Ovary (tissue), 9 donors: ENCODE data around the gene DNAJC7. TPM values are rescaled to one million over a fixed set of nuclear protein-coding genes. Genes with fewer than 3 reads are reported as not detected.

Experiments used
- DNase-seq, 5 donors: peaks; one replicate each; pipeline ENCODE4 v3.0.0-alpha.2; 2019 to 2020
- H3K27ac ChIP-seq, 2 donors: fragments of 200-600 bp; one replicate each; pipeline versions ENCODE4 v1.5.1 to v1.8.0; 2019 to 2022
- H3K27me3 ChIP-seq: fragments of 200-600 bp; one replicate; pipeline ENCODE4 v1.8.0; 2022
- H3K36me3 ChIP-seq: fragments of 200-600 bp; sonication (generic); one replicate; pipeline ENCODE4 v1.5.1; 2019
- H3K4me1 ChIP-seq: one replicate; pipeline ENCODE4 v1.8.1; 2013; ENCODE audit warnings: mild to moderate bottlenecking, moderate library complexity; ENCODE audit not compliant: insufficient read depth
- H3K4me3 ChIP-seq: fragments of 200-600 bp; sonication (generic); one replicate; pipeline ENCODE4 v1.5.1; 2017
- H3K9me3 ChIP-seq, 2 donors: fragments of 200-600 bp in 1 of 2; sonication (generic) in 1 of 2; one replicate each; pipeline versions ENCODE4 v1.5.1 to v1.8.1; 2013 to 2019; ENCODE audit warnings: mild to moderate bottlenecking in 1 of 2, moderate library complexity in 1 of 2
- EP300 ChIP-seq: sonication (generic); formaldehyde crosslinking; IDR thresholded peaks from one replicate; pipeline ENCODE4 v1.6.1; 2017; ENCODE audit warnings: antibody characterized with exemption
- POLR2A ChIP-seq: fragments of 450-650 bp; IDR thresholded peaks from one replicate; pipeline ENCODE4 v1.6.1; 2017; ENCODE audit warnings: antibody characterized with exemption, mild to moderate bottlenecking, moderate library complexity
- WGBS, 3 donors: extraction: QIAGEN DNeasy Blood & Tissue Kit in 1 of 3; methylation state at CpG; one replicate each; pipeline versions ENCODE4 v1.1.5 to v1.1.7; 2013 to 2017; 5-methylcytosine and 5-hydroxymethylcytosine counted together
- intact Hi-C, 4 donors: fragments of 100-400 bp; cut with DNase I; formaldehyde crosslinking; loops; one replicate each; pipeline versions ENCODE4 v1.11.0 to v1.15.1; 2022 to 2023
- polyA plus RNA-seq, 2 donors: library from polyadenylated mRNA; stranded (reverse); fragments of 200-250 nt in 1 of 2; fragments of 350-450 nt in 1 of 2; fragmentation: Illumina TruSeq in 1 of 2; extraction: RNeasy Lipid Tissue Mini Kit (QIAGEN cat#74804) in 1 of 2; gene quantifications; one replicate each; pipeline ENCODE4 v1.2.3, GENCODE V29; 2013 to 2014
- total RNA-seq, 7 donors: library from RNA; depleted of rRNA in 2 of 7; stranded (reverse); fragments of >200 nt in 2 of 7; fragmentation: NEBNext Ultra II Directional in 3 of 7; extraction: Animal tissue kit (Norgen Biotek cat#: 25700) in 3 of 7; gene quantifications; one replicate each; pipeline versions ENCODE4 v1.1.0 to v1.2.4, GENCODE V29; 2016 to 2023
- TF ChIP-seq, protein P1 (sequence below), 3 donors: fragments of 450-650 bp in 2 of 3; fragments of 200-600 bp in 1 of 3; IDR thresholded peaks; one replicate each; pipeline versions ENCODE4 v1.5.1 to v1.8.0; 2016 to 2022; ENCODE audit warnings: antibody characterized with exemption in 3 of 3, mild to moderate bottlenecking in 1 of 3
- donor health status: DM: no; HTN: no; CAD: no; lungs with moderate emphysema.
- donor health status: DM: no; HTN: no; CAD: no.
- donor health status: Bipolar disorder and iron deficiency.
- donor health status: DM: yes; HTN: yes; CAD: no.
- donor health status: DM: no; HTN: no; CAD: no.
- donor health status: DM: yes; HTN: yes; CAD: no.

The DNAJC7 gene
- total and polyA plus RNA-seq, 9 donors, result 37.7 to 102 (median 70.1) TPM

DNA sequence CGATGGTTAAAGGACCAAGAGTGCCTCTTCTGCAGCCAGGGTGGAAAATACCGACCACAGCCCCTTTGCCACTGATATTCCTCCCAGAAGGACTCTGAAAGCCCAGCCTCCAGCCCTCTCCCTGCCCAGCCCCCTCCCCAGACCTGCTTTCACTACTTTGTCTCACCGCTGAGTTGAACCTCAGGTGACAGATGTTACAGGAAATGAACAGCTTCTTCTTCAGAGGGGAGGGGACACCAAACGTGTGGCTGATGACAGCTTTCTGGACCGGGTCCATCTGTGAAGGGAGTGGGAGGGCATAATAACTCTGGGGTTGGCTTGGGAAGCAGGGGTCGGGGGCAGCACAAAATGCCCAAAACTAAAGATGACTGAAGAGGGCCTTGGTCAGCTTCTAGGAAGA, 16.8 kb upstream of the DNAJC7 start:
- Histone ChIP-seq H3K27me3 (no peaks in the 10 kb centered on the region), H3K27ac (no peak overlapping the region), H3K4me1 (no peaks in the 10 kb centered on the region), H3K9me3 (no peaks in the 10 kb centered on the region), H3K4me3 (no peak overlapping the region), H3K36me3 (no peaks in the 10 kb centered on the region)
- DNase-seq, result no peak
- intact Hi-C loops, result no loop called here
- 42 to 44% (median 43%) methylated on average over 6 of the region's 6 CpGs for WGBS, 3 donors
- TF ChIP-seq, protein P1, sequence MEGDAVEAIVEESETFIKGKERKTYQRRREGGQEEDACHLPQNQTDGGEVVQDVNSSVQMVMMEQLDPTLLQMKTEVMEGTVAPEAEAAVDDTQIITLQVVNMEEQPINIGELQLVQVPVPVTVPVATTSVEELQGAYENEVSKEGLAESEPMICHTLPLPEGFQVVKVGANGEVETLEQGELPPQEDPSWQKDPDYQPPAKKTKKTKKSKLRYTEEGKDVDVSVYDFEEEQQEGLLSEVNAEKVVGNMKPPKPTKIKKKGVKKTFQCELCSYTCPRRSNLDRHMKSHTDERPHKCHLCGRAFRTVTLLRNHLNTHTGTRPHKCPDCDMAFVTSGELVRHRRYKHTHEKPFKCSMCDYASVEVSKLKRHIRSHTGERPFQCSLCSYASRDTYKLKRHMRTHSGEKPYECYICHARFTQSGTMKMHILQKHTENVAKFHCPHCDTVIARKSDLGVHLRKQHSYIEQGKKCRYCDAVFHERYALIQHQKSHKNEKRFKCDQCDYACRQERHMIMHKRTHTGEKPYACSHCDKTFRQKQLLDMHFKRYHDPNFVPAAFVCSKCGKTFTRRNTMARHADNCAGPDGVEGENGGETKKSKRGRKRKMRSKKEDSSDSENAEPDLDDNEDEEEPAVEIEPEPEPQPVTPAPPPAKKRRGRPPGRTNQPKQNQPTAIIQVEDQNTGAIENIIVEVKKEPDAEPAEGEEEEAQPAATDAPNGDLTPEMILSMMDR (IDR thresholded peaks at IDR 0.05), result no peak
- TF ChIP-seq POLR2A, result no peak
- TF ChIP-seq EP300, result no peak

DNA sequence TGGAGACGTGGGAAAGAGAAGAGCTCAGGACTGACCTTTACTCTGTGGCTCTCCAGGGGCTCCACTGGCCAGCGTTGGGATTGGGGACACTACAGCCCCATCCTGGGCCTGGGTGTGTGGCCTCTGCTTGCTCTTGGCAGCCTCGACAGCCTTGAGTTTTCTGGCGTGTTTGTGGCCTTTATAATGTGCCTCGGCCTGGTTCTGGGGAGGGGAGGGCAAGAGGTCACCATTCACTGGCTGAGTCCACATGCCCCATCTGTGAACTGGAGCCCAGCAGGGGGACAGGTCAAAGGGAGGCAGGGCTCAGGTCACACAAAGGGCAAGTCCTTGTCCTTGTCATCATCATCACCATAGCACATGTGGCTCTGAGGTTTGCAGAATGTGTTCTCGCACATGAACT, 14.3 kb upstream of the DNAJC7 start:
- TF ChIP-seq, protein P1 (IDR thresholded peaks at IDR 0.05), result no peak
- TF ChIP-seq EP300, result no peak
- no peak for TF ChIP-seq POLR2A
- H3K36me3 ChIP-seq, result no peaks in the 10 kb centered on the region
- no peak for DNase-seq
- intact Hi-C loops, result no loop called here
- no peaks in the 10 kb centered on the region for H3K4me1 ChIP-seq
- H3K9me3 ChIP-seq, result no peaks in the 10 kb centered on the region
- 57 to 59% (median 59%) methylated on average over 6 of the region's 6 CpGs for WGBS, 3 donors
- no peak overlapping the region for H3K27ac ChIP-seq
- H3K4me3 ChIP-seq, result no peak overlapping the region
- no peaks in the 10 kb centered on the region for H3K27me3 ChIP-seq

DNA sequence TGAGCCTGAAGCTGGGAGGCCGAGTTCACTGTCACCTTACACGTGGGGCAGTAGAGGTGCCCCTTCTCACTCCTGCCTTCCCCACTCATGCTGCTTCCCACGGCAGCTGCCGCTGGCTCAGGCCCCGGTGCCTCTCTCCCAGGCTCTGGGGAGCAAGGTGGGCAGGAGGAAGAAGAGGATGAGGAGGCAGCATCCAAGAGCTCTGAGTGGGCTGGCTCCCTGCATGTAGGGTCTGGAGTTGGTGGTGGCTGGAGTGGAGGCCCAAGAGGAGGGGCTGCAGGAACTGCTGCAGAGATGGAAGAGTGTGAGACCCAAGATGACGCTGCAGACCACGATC, 11.5 kb upstream of the DNAJC7 start:
- 70 to 78% (median 74%) methylated on average over 7 of the region's 7 CpGs for WGBS, 3 donors
- Histone ChIP-seq H3K4me3 (no peak overlapping the region), H3K27me3 (no peaks in the 10 kb centered on the region), H3K36me3 (no peaks in the 10 kb centered on the region), H3K27ac (no peak overlapping the region), H3K4me1 (peaks cover 2% of the 10 kb centered on the region), H3K9me3 (no peaks in the 10 kb centered on the region)
- DNase-seq, result no peak
- intact Hi-C loops, result loop anchor here in 2 of 4 donors (5.0 kb wide), 1 partner anchor 89 kb away; no protein-coding TSS in a partner anchor
- TF ChIP-seq, protein P1 (IDR thresholded peaks at IDR 0.05), result no peak
- TF ChIP-seq POLR2A (no peak), EP300 (no peak)

DNA sequence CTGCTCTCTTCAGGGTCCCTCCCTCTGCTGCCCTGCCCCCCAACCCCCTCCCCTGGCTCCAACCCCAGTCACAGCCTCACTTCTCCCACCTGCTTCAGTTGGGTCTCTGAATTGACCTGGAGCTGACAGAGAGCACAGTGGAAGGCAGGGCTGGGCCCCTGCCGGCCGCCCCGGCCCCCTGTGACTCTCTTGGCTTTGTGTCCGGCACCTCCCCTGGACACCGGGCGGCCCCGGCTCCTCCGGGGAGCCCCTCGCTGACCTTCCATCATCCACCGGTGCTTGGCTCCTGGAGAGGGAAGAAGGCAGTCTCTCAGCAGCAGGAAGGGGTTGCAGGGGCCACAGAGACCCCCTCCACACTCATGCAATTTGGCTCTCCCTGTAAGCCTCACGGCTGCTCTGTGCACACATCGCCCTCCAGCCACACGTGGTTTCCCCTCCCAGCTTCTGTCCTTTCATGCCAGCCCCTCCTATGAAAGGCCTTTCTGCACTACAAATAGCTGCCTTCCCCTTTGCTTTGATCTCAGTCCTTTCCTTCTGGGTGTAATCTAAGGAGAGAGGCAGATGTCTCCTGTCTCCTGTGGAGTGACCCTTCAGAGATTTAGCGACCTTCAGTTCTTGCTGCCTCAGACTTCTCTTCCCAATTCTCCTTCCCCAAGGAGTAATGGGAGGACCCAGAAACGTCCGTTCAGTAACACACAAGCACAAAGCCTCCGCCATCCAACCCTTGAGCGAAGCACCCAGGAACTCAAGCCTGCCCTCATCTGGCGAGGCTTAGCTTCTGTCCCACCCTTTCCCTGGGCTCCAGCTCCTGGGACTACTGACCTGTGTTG, 10.9 kb upstream of the DNAJC7 start:
- no peak for TF ChIP-seq EP300
- TF ChIP-seq, protein P1 (IDR thresholded peaks at IDR 0.05), result no peak
- no peak for TF ChIP-seq POLR2A
- intact Hi-C loops, result loop anchor here in 2 of 4 donors (5.0 kb wide), 1 partner anchor 89 kb away; no protein-coding TSS in a partner anchor
- H3K27ac ChIP-seq, result no peak overlapping the region
- no peak for DNase-seq
- WGBS, 3 donors, result 42 to 54% (median 49%) methylated on average over 17 to 19 of the region's 19 CpGs
- no peaks in the 10 kb centered on the region for H3K27me3 ChIP-seq
- peaks cover 2% of the 10 kb centered on the region for H3K4me1 ChIP-seq
- no peak overlapping the region for H3K4me3 ChIP-seq
- no peaks in the 10 kb centered on the region for H3K36me3 ChIP-seq
- H3K9me3 ChIP-seq, result no peaks in the 10 kb centered on the region
